Measurements from ENCODE around the gene CCDC201. TPM values are rescaled to one million over a fixed set of nuclear protein-coding genes. Genes with fewer than 3 reads are reported as not detected.

Gene CCDC201
- total and polyA plus RNA-seq, 2 of the 4 experiments (the other 2 are of a cell fraction): not detected

DNA sequence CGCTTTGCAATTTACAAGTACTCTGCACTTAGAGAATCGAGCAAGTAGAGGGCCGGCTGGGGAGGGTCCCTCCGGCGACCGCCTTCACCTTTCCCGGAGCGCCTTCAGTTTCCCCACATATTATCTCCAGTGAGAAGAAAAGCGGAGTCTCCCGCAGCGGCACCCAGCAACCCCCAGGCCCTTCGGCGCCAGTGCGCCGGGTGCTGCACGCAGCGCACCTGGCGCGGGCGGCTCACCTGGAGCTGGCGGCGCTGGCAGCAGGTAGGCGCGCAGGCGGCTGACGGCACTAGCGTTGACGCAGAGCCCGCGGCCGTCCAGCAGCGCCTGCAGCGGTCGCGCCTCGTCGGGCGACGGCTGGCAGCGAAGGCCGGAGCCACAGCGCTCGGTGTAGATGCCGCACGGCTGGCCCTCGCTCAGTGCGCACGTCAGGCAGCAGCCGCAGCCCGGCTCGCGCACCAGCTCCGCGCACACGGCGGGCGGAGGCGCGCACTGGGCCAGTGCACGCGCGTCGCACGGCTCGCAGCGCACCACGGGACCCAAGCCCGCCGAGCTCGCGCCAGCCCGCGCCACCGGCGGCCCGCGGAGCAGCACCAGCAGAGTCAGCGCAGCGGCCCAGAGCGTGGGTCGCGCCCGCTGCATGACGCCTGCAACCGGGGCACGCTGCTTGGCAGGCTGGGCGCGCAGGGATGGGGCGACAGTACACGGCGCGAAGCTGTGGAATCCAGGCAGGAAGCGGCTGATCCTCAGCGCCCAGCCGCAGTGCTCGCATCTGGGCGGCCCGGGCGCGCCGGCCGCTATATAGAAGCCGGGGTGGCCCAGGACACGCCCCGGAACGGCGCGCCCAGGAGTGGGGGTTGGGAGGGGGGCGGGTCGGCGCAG, 47.9 kb upstream of the CCDC201 start, which contains the start of gene IGFBP3:
Gene IGFBP3 (minus strand): TSS at position 771 of the 879 bp plus-strand sequence. CDS start 132 bp downstream, at position 639.
- Histone ChIP-seq H3K4ac (ENCODE audit: low read depth, low read length) (peak within 1 kb of the TSS; percentile 38), H2BK120ac (ENCODE audit: low read depth, low read length) (peak within 1 kb of the TSS; percentile 68), H4K8ac (ENCODE audit: low read depth in 2 of 2, low read length in 2 of 2) (peak within 1 kb of the TSS in 1 of 2 experiments; percentile 11; a peak in 1 of 4 replicates), H3K79me1 (ENCODE audit: low read depth in 1 of 2, low read length in 2 of 2) (peaks cover 12 to 23% of the 10 kb centered on the region in 2 experiments; a peak in 3 of 4 replicates), H3K9ac (ENCODE audit: low read depth, low read length) (peak within 1 kb of the TSS; percentile 71; the same call in 1 of the 2 replicates), H2BK15ac (ENCODE audit: low read depth, low read length) (no peak within 1 kb of the TSS), H3K18ac (ENCODE audit: low read depth, low read length) (no peak within 1 kb of the TSS; the same call in 1 of the 2 replicates), H3K27ac (ENCODE audit: insufficient read depth, low read length) (peak within 1 kb of the TSS; percentile 47; the same call in 1 of the 2 replicates), H4K5ac (ENCODE audit: low read depth, low read length) (no peak within 1 kb of the TSS), H3K27me3 (ENCODE audit: control insufficient read depth, insufficient read depth, low read length) (no peaks in the 10 kb centered on the region), H3K14ac (replicated peaks; ENCODE audit: low read depth, low read length) (peak within 1 kb of the TSS; percentile 4; the same call in 1 of the 2 replicates), H3K56ac (ENCODE audit: extremely low read depth, insufficient read depth, low read length) (no peak within 1 kb of the TSS), H2BK20ac (ENCODE audit: low read depth, low read length) (0 out of 2 replicates have a peak within 1 kb of the TSS, but pooled peaks have one; percentile 5), H4K91ac (ENCODE audit: insufficient read depth, low read depth, low read length) (peak within 1 kb of the TSS; percentile 33), H3K9me1 (ENCODE audit: insufficient read depth, low read length) (peaks cover 15% of the 10 kb centered on the region), H2BK5ac (ENCODE audit: low read depth, low read length, poor library complexity, severe bottlenecking) (peak within 1 kb of the TSS; percentile 38), H2AK9ac (replicated peaks; ENCODE audit: low read depth, low read length, poor library complexity) (peak within 1 kb of the TSS; percentile 75), H3K9me3 (ENCODE audit: control insufficient read depth, insufficient read depth, low read length) (no peaks in the 10 kb centered on the region), H3K4me2 (ENCODE audit: low read depth, low read length) (peak within 1 kb of the TSS; percentile 87), H3K36me3 (ENCODE audit: control insufficient read depth, insufficient read depth, low read length) (peaks cover 10% of the 10 kb centered on the region), H4K20me1 (ENCODE audit: insufficient read depth, low read length) (peaks cover 25% of the 10 kb centered on the region), H3K23ac (ENCODE audit: low read depth, low read length) (peak within 1 kb of the TSS; percentile 64; the same call in 1 of the 2 replicates), H2AK5ac (ENCODE audit: low read depth, low read length) (peak within 1 kb of the TSS; percentile 5; the same call in 1 of the 2 replicates), H3K4me3 (ENCODE audit: insufficient read depth, low read depth, low read length) (peak within 1 kb of the TSS; percentile 85), H2AFZ (replicated peaks; ENCODE audit: low read length, poor library complexity) (peak within 1 kb of the TSS; percentile 92), H3K4me1 (ENCODE audit: control insufficient read depth, insufficient read depth, low read length) (peaks cover 17% of the 10 kb centered on the region)
- dilution Hi-C loops (cut with HindIII; ENCODE audit: low sequenced_read_pairs, unreplicated experiment) (no loop called here), in situ Hi-C loops (cut with MboI; ENCODE audit: low sequenced_read_pairs) (loop anchor here (5.0 to 25.0 kb wide), 3 partner anchors 432 to 1167 kb away; no protein-coding TSS in a partner anchor), intact Hi-C loops (cut with micrococcal nuclease) (loop anchor here (5.0 to 10.0 kb wide), 6 partner anchors 114 to 832 kb away; no protein-coding TSS in a partner anchor)
- BruUV-seq (replicated peaks): TSS peak; percentile 92
- peak; percentile 69 for DNase-seq
- CTCF ChIA-PET: interaction anchor here (1.2 kb wide), 2 partner anchors 438 to 1199 kb away, joined by 3 to 4 read pairs; no protein-coding TSS in a partner anchor
- 0% methylated on average over 46 of the region's 111 CpGs; no CpG with 5 or more reads in 1 of the 2 experiments for WGBS, 2 experiments (ENCODE audit: extremely low coverage in 2 of 2, insufficient read length in 1 of 2)
- POLR2A ChIA-PET (ENCODE audit: unreplicated experiment): interaction anchor here (0.6 to 0.7 kb wide), 2 partner anchors 133 to 368 kb away, joined by 3 to 4 read pairs; no protein-coding TSS in a partner anchor
- ATAC-seq (ENCODE audit: low read depth): peak; percentile 74
- TF ChIP-seq RFX5 (IDR thresholded peaks at IDR 0.05; ENCODE audit: low read depth, low read length) (no peak), CTCF (conservative IDR thresholded peaks at IDR 0.05; ENCODE audit: low read depth, low read length) (no peak), POLR2A (IDR thresholded peaks at IDR 0.05; ENCODE audit: low read depth, low read length) (peak; percentile 84), CHD1 (IDR thresholded peaks at IDR 0.05; ENCODE audit: low read depth, low read length) (no peak), MAZ (IDR thresholded peaks at IDR 0.05; ENCODE audit: borderline replicate concordance, low read depth, low read length) (no peak), NFE2L2 (IDR thresholded peaks at IDR 0.05; ENCODE audit: low read depth, low read length) (no peak), RCOR1 (IDR thresholded peaks at IDR 0.05; ENCODE audit: insufficient replicate concordance, low read length) (no peak), BHLHE40 (IDR thresholded peaks at IDR 0.05; ENCODE audit: low read depth, low read length) (peak; percentile 40; the same call in 1 of the 2 replicates), SMC3 (IDR thresholded peaks at IDR 0.05; ENCODE audit: low read depth, low read length) (no peak), MAFK (IDR thresholded peaks at IDR 0.05; ENCODE audit: low read depth, low read length) (no peak), ELK1 (IDR thresholded peaks at IDR 0.05; ENCODE audit: borderline replicate concordance, low read depth, low read length) (no peak)
- TF ChIP-seq, protein P1, sequence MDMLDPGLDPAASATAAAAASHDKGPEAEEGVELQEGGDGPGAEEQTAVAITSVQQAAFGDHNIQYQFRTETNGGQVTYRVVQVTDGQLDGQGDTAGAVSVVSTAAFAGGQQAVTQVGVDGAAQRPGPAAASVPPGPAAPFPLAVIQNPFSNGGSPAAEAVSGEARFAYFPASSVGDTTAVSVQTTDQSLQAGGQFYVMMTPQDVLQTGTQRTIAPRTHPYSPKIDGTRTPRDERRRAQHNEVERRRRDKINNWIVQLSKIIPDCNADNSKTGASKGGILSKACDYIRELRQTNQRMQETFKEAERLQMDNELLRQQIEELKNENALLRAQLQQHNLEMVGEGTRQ (IDR thresholded peaks at IDR 0.05; ENCODE audit: low read depth, low read length): peak; percentile 53; the same call in 1 of the 2 replicates

All from IMR-90 (cell line).